Stimulated activated CD4-positive, alpha-beta T cell treated with anti-CD3 and anti-CD28 coated beads, TNF-alpha, amount 100 ng/mL, for 4 hours (primary cell): ENCODE measurements around the gene SYNDIG1.

Experiments
- DNase-seq, 3 experiments: peaks; one replicate each; pipeline ENCODE4 v3.0.0-alpha.2; 2020; ENCODE audit warnings: low read depth in 3 of 3

SYNDIG1 gene

DNA sequence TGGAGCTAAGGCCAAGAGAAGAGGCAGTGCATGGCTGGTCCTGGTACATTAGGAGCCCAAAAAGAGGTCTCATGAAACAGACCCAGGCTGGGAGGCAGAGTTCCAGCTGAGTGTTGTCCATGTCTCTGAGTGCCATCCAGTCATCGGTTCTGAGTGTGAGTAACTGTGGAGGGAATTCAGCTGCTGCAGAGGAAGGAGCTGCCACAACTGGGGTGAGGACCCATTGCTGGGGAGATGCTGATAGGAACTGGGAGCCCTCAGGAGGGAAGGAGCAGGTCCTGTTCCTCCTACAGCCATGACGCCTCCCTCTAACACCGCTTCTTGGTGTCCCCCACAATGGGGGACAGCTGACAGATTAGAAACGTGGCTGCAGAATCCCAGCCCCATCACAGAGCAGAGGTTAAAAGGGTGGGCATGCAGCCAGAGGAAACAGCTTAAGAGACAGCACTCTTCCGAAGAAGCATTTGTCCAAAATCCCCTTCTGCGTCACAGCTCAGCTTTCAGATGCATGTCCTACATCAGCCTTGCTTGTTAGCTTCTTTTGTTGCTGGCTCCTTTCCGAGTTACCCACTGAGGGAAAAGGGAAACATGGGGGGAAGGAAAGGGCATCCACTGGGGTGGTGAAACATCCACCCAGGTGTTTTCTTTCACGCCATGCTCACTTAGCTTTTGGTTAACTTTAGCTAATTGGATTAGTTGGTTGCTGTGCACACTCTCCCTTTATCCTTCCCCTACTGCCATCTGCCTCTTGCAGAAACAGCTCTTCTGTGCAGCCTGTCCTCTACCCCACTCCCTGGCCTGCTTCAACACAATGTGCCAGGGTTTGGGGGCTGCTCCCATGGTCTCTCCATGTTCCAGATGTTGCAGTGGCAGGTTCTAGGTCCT lies 239.2 kb downstream of the SYNDIG1 start:
- DNase-seq, result no peak
